Hematopoietic multipotent progenitor cell treated with erythropoietin and hydrocortisone succinate and interleukin-3 and kit ligand, for 17 days (in vitro differentiated cells): Measurements from ENCODE around the gene PALLD.
"Not testable (repeated sequence)": the region's sequence is repeated elsewhere in the genome, so short reads cannot be mapped to it uniquely, and the experiment has no call there.

Experiments
- DNase-seq: peaks from one replicate; pipeline ENCODE4 v3.0.0-alpha.2; 2015; ENCODE audit warnings: low spot score

The PALLD gene

DNA sequence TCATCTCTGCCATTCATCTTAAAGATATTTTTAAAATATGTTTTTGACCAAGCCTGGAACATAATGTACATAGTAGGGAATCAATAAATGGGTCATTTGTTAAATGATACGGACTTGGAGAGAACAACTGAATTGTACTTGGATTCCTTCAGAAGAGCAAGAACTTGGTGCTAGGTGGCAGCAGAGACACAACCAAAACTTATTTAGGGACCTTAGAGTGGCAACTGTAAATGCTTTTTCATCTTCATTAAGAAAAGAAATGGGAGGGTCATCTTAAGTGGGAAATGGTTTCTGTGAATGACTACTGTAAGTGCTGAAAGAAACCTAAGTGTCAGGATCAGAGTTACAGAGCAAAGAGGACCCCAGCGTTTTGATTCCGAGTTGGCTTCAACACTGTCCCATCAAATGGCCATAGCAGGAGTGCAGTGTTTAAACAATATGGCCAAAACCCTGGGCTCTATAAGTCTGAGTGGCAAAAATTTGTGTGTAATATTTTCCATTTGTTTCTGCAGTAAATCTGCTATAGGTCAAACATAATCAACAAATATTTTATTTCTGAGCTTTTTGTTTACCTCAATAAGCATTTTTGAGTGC lies 213.6 kb downstream of the PALLD start:
- no peak for DNase-seq

GRCh38 chr4:168711197-168712140 lies 214.6 kb downstream of the PALLD start:
- no peak for DNase-seq

- no peak for DNase-seq
Observed at GRCh38 chr4:168712316-168712890, 215.6 kb downstream of the PALLD start.

DNA sequence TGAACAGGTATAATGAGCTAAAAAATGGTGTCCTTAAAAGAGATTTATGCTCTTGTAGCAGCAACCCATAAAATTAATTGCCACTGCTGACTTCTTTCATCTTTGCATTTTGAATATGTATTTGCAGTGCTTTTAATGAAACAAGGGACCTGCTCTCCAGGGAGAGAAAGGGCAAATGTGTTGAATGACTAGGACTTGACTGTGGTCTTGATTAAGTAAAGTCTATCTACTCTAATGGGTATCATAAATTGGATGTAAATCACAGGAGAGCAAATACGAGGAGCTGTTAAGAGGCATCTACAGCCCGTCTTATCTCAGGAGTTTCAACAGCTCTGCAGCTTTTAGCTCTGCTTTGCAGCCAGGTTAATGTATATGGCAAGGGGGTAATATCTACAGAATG lies 216.4 kb downstream of the PALLD start:
- no peak for DNase-seq

GRCh38 chr4:168715896-168716295 lies 219.0 kb downstream of the PALLD start:
- DNase-seq, result no peak

DNA sequence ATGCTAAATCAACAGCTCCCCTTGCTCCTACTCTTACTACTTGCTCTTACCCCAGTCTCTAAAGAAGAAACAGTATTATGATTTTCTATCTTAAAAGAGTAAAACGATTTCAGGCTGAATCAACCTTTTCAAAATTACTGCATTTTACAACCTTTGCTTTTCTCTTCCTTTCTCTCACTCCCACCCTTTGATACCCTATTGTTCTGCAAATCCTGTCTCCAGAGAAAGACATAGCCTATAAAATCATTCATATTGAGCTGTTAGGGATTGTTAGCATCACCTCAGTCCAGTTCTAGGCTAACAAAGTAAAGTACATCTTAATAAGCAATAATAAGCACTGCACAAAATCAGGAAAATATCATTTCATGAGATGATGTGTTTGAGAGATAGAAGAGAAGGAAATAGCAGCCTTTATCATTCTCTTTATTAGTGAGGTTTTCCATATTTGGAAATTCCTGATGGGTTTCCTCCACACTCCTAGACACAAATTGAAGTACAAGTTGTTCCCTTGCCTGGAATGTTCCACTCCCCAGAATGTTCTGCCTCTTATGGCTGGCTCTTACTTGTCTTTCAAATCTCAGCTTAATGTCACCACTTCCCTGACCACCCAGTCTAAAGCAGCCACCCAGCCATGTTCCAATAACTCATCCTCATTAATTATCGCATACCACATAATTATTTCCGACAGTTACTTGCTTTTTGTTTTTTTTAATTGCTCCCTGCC lies 219.7 kb downstream of the PALLD start:
- DNase-seq, result no peak

DNA sequence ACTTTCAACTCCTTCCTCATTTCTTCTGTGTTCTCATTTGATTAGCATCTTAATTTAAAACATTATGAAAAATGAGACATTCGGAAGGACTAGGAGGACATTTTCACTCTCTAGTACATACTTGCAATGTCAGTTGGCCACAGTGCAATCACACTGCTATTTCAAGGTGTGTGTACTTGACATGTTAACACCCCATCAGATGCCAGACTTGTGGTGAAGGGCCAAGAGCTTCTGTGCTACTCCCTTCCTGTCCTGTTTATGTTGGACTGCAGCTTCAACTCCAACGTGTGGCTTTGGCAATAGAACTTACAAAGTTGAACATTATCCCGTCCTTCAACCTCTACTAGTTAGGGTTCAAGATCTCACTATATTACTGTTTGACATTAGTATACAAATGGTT lies 221.0 kb downstream of the PALLD start:
- no peak for DNase-seq

- no peak for DNase-seq
Observed at GRCh38 chr4:168719725-168720124, 222.9 kb downstream of the PALLD start.

DNA sequence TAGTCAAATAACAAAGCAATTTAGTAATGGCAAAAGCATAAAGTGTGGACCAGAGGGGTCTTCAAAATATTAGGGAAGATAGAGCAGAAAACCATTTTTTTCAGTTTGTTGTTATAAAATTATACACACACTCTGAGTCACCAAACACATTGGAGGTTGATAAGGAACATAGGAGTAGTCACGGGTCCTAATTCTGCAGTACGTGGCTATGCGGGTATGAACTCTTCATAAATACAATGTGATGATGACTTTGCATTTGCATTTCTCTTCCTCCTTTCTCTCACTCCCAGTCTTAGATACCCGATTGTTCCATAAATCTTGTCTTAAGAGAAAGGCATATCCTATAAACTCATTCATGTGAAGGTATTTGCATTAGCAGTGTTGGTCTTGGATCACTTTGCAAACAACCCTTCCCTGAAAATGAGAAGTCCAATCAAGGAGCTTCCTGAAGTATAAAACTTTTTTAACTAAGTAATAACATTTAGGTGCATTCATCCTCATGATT lies 223.6 kb downstream of the PALLD start:
- no peak for DNase-seq

DNA sequence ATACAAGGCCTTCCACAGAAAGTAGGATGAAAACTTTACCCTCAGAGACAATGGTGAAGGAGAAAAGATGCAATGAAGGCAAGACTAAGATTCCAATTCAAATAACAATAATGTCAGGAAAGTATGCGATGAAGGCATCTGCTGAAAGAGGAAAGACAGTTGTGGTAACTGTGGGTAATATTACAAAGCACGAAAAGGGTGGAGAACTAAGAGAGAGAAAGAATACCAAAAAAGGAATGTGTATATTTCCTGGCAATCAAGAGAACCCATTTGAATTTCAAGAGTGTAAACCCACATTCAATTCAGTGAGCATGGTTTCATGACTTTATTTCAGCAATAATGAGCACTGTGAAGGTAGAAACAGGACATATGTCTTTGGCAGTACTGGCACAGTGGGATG lies 225.5 kb downstream of the PALLD start:
- no peak for DNase-seq

DNA sequence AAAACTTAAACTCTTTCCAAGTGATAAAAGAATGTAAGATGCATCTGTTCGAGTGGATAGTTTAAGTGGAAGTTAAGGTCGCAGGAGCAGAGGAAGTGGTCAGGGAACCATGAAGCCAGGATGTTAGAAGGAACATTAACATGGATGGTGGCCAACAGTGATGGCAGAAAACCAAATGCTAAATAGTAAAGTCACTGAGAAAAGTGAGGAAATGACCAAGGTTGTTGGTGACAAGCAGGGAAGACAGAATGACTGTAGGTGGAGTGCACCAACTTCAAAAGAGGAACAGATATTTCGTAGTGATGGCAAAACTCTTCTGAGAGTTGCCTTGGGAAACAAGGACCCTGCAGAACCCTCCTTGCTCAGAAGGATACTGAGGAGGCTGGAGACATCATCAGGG lies 226.2 kb downstream of the PALLD start:
- DNase-seq, result no peak

GRCh38 chr4:168723569-168723968 lies 226.7 kb downstream of the PALLD start:
- no peak for DNase-seq

DNA sequence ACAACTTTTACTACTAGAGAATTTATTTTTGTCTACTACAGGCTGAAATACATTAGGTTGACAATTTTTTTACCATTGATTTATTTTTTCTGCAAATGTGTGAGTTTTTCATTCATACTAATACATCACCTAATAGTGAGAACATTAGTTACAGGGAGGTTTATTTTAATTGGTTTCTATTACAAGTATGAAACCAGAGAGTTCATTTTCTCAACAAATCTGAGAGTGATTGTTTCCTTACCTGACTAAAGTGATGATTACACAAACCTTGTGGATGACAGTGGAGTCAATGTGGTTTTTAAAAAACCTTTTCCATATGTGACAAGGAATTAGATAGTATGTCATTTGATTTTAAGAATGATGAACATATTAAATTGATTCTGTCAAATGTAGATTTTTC lies 227.4 kb downstream of the PALLD start:
- no peak for DNase-seq

DNA sequence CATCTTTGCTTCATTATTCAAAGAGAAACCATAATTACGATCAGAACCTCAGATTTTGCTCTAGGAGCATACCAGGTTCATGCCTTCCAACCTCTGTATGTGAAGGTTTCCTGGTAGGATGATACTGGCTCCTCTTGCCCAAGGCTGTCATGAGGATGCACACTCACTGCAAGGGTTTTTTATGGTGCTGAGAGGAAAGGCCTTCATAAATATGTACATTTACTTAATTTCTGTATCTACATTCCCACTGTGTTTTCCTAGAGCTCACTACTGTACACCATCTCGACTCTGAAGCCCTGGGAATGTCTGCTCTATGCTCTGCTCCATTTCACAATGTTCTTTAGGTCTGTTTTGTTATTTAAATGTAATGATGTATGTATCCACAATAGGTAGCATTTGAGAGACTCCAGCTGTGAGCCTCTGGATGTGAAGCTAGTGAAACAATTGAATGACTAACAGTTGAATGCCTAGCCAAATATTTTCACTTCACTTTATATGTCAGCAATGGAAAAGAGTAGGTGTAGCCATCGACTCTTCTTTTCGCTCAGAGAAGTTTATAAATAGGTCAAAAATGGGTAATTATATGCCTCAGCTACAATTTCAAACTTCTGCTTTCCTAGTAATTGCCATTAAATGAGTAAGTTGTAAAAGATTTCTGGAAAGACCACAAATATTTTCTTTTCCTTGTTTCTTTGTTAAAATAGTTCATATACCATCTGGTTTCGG lies 228.0 kb downstream of the PALLD start:
- DNase-seq, result no peak

DNA sequence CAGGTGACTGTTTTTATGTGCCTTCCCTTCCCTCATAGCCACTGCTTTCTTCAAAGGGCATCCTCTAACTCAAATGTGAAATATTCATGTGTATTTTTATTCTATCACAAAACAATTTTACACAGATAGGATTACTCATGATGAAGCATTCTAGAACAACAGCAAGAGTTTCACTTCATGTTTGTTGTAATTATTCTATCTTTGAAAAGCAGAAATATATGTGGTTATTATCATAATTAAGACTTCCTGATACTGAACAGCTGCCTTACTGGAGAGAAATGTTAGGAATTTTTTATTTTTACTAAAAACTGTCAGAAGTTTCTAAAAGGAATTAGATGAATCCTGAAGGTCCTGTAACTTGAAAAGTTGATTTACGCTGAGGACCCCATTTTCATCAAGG lies 229.1 kb downstream of the PALLD start:
- no peak for DNase-seq

- not testable (repeated sequence) for DNase-seq
Observed at GRCh38 chr4:168727181-168727580, 230.3 kb downstream of the PALLD start.

GRCh38 chr4:168731006-168731636 lies 234.3 kb downstream of the PALLD start:
- DNase-seq, result no peak

GRCh38 chr4:168731706-168732414 lies 235.0 kb downstream of the PALLD start:
- DNase-seq, result no peak

DNA sequence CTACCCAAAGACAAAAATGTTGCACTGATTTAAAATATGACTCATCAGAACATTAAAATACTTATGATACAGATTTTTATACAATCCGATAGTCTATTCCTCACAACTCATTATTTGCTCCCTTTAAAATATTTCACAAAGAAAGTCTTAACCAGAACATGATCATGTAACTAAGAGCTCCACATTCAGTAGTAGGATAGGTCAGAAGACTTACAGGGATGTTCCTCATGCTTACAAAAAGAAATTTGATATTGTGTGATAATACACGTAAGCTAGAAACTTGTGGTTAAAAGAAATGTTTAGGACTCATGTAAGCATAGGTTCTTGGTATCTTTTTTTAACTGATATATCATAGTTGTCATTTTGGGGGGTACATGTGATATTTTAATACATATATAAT lies 235.9 kb downstream of the PALLD start:
- no peak for DNase-seq
